GM19099 (cell line): Measurements from ENCODE around the gene CTIF.

Source experiments
- POLR2A ChIP-seq: IDR thresholded peaks from 3 replicates; pipeline ENCODE4 v1.6.1; 2011; ENCODE audit warnings: low read depth; ENCODE audit not compliant: insufficient read length; ENCODE audit errors: extremely low read depth

Gene CTIF

GRCh38 chr18:48804856-48805610 lies 266.2 kb downstream of the CTIF start:
- TF ChIP-seq POLR2A, result no peak

GRCh38 chr18:48805826-48806535 lies 267.1 kb downstream of the CTIF start:
- no peak for TF ChIP-seq POLR2A

- TF ChIP-seq POLR2A, result no peak
Measured at GRCh38 chr18:48806551-48807261, 267.9 kb downstream of the CTIF start.

DNA sequence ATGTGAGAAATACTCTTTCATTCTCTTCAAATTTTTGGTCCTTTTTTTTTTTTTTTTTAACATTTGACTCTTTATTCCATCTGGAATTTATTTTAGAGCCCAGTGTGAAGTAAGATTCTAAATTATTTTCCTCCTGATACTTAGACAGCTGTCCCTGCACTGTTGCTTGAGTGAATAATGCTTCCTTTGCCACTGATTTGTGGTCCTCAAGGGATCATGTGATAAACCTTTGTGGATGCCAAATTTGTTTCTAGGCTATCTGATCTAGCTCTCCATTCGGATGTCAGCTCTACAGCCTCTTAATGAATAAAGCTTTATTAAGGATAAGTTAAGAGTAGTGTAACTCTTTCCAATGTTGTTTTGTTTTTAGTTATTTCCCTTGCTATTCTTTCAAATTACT lies 269.6 kb downstream of the CTIF start:
- no peak for TF ChIP-seq POLR2A

DNA sequence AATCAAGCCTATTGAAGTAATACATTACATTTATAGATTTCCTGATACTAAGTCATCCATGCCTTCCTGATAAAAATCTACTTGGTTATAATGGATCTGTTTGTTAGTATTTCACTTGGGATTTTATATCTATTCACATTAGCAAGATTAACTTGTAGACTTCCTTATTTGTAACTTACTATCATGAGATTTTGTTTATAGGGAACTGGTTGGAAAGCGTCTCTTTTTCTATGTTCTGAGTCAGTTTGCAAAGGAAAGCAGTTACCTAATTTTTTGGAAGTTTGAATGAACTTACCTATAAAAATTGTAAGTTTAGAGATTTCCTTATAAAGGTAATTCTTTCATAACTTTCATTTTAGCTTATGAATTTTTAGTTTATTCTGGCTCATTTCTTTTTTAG lies 270.5 kb downstream of the CTIF start:
- no peak for TF ChIP-seq POLR2A

DNA sequence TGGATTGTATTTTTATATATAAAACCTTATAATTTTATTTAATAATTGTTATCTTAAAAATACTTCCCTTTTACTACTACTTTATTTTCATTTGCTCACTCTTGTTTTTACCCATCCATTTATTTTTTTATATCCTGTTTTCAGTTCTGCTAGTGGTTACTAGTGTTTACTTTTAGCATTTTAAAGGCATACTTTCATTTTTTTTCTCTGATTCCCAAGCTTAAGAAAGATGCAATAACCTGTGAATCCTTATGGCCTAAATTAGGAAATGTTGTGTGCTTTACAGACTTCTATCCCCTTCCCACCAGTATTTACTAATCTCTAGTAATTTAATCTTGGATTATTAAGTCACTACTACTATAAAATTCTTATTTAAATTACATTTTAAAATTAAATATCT lies 272.0 kb downstream of the CTIF start:
- TF ChIP-seq POLR2A, result no peak

- no peak for TF ChIP-seq POLR2A
Measured at GRCh38 chr18:48811401-48811800, 272.6 kb downstream of the CTIF start.

GRCh38 chr18:48813321-48813720 lies 274.5 kb downstream of the CTIF start:
- TF ChIP-seq POLR2A, result no peak

- no peak for TF ChIP-seq POLR2A
Measured at GRCh38 chr18:48813833-48814489, 275.1 kb downstream of the CTIF start.

GRCh38 chr18:48814490-48815178 lies 275.8 kb downstream of the CTIF start:
- no peak for TF ChIP-seq POLR2A

- no peak for TF ChIP-seq POLR2A
Measured at GRCh38 chr18:48815179-48815515, 276.3 kb downstream of the CTIF start.

GRCh38 chr18:48815581-48816324 lies 276.9 kb downstream of the CTIF start:
- TF ChIP-seq POLR2A, result no peak

GRCh38 chr18:48816554-48816953 lies 277.7 kb downstream of the CTIF start:
- no peak for TF ChIP-seq POLR2A

- no peak for TF ChIP-seq POLR2A
Measured at GRCh38 chr18:48817021-48817461, 278.2 kb downstream of the CTIF start.
